HL-60/S4 (cell line): ENCODE data around the gene KCNJ16.

ENCODE experiments used
- in situ Hi-C: fragments of 300-500 bp; cut with MboI; formaldehyde crosslinking; loops from 2 replicates; pipeline ENCODE4 v1.14.3; 2022; ENCODE audit warnings: low sequenced_read_pairs

Gene KCNJ16

GRCh38 chr17:70095455-70095854 is 20.4 kb downstream of the KCNJ16 start:
- in situ Hi-C loops, result no loop called here

DNA sequence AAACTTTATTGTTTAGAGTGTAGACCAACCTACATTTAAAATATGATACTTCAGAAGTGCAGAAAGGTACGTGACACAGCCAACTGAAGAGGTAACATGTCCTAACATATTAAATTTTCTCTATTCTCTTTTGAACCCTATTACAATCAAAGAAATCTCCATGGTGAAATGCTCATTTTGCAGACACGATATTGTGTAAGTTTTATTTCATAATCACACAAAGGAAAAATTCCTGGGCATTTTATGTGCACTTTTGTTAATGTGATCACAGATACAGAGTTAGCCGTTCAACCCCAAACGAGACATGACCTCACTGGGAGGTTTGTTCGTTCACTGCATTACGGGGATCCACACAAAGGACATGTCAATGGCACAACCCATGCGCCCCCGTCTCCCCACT is 21.8 kb downstream of the KCNJ16 start:
- in situ Hi-C loops, result no loop called here

DNA sequence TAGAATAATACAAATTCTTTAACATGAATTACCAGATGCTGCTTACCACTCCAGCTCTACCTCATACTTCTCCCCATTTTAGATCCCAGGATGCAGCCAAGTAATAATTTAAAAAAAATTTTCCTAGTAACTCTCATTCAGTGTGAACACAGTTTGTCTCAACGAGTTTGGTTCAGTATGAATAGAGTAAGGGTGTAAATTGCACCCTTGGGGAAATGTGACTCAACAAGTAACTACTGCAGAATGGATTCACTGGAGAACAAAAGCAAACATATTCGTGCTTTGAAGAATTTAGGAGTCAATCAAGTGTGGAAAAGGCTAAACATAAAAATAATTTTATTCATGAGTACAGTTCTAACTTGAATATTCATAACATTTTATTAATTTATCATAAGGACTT is 23.0 kb downstream of the KCNJ16 start:
- in situ Hi-C loops, result no loop called here

DNA sequence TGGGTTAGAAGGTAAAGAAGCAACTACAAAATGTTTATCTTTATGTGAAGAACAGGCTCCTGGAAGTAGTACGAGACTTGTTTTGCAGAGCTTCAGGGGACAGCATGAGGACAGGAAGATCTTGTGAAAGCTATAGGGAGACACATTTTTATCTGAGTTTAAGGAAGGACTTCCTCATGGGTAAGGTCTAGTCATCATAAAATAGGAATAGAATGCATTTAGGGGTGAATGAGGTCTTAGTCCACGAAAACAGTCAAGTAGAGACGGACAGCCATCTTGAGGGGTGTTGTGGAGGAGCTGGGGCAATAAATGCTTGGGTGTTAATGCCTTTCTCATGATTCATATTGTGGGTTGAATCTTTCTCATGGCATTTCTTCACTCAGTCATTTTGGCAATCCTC is 24.3 kb downstream of the KCNJ16 start:
- in situ Hi-C loops, result no loop called here

DNA sequence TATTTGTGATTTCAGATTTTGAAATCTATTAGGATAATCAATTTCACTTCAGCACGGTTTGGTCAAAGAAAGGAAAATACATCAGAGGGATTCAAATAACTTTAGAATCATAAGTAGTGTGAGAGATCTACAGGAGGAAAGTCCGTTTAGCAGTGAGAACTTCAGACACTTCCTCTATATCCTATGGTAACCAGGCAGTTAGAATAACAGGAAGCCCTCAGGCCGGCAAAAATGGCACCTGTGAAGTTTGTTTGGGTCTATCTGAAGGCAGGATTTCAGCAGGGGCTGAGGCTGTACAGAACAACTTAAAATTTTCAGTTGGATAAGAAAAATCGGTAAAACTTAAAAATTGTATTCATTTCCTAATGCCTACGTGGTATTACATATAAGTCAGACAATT is 24.9 kb downstream of the KCNJ16 start:
- in situ Hi-C loops, result no loop called here

GRCh38 chr17:70100983-70101382 is 26.0 kb downstream of the KCNJ16 start:
- in situ Hi-C loops, result no loop called here

GRCh38 chr17:70102531-70102930 is 27.5 kb downstream of the KCNJ16 start:
- in situ Hi-C loops, result no loop called here

- in situ Hi-C loops, result no loop called here
Observed at GRCh38 chr17:70104791-70105523, 29.9 kb downstream of the KCNJ16 start.

GRCh38 chr17:70105641-70106040 is 30.6 kb downstream of the KCNJ16 start:
- in situ Hi-C loops, result no loop called here

DNA sequence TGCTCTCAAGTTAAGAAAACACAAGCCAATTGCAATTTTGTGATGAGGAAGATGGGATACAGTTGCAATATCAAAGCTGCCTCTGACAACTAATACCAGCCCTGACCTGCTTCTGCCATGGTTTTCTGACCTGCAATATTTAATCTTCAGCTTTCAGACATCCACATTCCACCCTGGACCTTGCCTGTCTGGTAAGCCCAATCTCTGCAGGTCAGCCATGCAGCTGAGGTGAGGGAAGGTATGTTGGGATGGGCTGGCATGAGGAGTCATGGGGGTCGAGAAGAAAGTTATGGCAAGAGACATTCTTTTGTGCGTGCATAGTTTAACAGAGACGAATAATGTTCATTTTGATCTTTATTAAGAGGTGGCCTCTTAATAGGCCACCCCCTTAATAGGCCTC is 31.5 kb downstream of the KCNJ16 start:
- in situ Hi-C loops, result no loop called here

GRCh38 chr17:70107441-70107840 is 32.4 kb downstream of the KCNJ16 start:
- in situ Hi-C loops, result no loop called here

DNA sequence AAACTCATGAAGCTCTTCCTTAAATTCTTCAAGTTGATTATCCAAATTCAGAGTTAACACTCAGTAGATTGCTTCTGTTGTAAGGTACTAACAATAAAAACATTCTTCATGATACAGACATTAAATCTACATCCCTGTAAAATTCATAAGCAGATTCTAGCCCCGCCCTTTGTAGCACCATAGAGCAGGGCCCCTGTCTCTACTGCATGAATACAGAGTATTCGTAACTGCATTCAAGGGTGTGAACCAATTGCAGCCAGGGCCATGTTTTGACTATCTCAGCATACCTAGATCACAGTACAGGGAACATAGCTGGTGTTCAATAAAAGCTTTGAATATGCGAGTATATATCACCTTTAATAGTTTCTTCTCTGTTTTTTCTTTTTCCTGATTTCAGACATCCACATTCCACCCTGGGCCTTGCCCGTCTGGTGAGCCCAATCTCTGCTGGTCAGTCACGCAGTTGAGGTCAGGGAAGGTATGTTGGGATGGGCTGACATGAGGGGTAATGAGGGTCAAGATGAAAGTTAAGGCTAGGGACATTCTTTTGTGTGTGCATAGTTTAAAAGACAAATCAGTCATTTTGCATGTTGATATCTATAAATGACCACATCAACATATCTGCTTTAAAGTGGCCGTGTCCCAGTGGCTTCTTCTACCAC is 33.0 kb downstream of the KCNJ16 start:
- in situ Hi-C loops, result no loop called here

DNA sequence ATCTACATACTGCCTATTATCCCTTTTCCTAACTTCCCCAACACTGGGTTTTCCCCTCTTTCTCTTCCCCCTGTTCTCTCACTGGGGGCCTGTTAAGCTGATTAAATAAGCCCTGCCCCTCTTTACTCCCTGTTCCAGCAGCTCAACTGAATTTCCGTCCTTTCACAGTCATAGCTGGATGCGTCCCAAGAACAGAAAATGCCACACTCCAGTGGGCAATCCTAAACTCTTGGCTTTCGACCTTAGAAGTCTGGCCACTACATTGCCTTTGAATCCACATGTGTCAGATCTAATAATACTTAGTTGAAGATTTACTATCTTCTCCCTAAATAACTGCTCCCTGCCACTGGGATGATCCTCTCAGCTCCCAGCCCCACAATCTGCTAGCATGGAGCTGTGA is 34.5 kb downstream of the KCNJ16 start:
- in situ Hi-C loops, result no loop called here

GRCh38 chr17:70110443-70110880 is 35.4 kb downstream of the KCNJ16 start:
- in situ Hi-C loops, result no loop called here

- in situ Hi-C loops, result no loop called here
Observed at GRCh38 chr17:70111201-70111600, 36.2 kb downstream of the KCNJ16 start.

DNA sequence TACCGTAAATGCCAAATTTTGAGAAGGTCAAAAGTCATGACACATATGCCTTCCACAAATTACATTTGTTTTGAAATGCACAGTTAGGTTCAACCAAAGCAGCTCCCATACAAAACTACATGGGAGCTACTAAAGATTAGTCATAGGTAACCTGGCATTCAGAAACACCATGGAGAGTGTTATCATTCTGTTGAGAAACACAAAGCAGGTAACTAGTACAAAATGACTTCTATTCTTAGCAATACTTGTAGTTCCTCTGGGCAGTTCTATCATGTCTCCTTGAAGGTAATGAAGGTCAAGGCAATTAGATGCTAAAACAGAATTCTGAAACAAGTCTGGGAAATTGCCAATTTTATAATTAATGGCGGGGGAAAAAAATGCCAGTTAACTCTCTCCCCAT is 39.4 kb downstream of the KCNJ16 start:
- in situ Hi-C loops, result no loop called here

GRCh38 chr17:70115126-70115525 is 40.1 kb downstream of the KCNJ16 start:
- in situ Hi-C loops, result no loop called here

- in situ Hi-C loops, result no loop called here
Observed at GRCh38 chr17:70116919-70117318, 41.9 kb downstream of the KCNJ16 start.

DNA sequence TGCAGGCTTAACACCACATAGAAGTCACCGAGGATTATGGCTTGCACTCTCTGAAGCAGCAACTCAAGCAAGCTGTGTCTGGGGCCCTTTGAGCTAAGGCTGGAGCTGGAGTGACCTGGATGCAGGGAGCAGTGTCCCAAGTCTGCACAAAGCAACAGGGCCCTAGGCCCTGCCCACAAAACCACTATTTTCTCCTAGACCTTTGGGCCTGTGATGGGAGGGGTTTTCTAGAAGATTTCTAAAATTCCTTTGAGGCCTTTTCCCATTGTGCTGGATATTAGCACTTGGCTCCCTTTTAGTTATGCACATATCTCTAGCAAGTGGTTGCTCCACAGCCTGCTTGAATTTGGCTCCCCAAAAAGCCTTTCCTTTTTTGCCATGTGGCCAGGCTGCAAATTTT is 44.5 kb downstream of the KCNJ16 start:
- in situ Hi-C loops, result no loop called here

DNA sequence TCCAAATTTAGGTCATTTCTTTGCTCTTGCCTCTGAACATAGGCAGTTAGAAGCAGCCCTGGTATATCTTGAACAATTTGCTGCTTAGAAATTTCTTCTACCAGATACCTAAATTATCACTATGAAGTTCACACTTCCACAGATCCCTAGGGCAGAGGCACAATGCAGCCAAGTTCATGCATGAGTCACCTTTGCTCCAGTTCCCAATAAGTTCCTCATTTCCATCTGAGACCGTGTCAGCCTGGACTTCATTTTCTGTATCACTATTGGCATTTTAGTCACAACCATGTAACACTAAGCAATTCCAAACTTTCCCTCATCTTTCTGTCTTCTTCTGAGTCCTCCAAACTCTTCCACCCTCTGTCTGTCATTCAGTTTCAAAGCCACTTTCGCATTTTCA is 45.0 kb downstream of the KCNJ16 start:
- in situ Hi-C loops, result no loop called here

- in situ Hi-C loops, result no loop called here
Observed at GRCh38 chr17:70120425-70120824, 45.4 kb downstream of the KCNJ16 start.

DNA sequence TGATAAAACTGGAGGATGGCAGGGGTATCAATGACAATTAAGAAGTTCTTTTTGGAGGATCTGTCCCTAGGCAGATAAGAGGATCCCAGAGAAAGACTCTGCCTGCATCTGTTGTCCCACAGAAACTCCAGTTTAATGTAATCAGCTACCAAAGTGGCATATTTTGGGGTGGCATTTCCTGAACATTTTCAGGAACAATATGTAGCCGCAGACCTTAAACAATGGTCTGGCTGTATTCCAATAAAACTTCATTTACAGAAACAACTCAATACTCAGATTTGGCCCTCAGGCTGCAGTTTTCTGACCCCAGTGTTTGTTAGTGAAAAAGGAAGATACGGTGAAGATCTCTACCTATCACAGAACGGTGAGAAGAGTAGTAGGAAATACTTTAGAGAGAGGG is 46.1 kb downstream of the KCNJ16 start:
- in situ Hi-C loops, result no loop called here

DNA sequence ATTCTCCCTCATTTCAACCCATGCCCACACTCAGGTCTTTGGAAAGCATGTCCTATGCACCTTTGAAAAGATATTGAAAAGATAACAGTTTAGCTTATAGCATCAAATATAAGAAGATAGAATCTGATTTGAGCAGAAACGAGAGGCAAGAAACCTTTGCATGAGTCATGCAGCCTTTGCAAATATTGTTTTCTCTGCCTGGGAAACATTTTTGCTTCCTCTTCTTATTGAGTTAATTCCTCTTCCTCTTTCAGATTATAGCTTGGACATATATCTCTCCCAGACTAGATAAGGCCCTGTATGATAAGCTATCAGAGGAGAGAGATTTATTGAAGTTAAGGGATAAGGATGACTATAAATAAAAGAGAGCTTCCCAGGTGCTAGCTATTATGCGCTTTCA is 48.2 kb downstream of the KCNJ16 start:
- in situ Hi-C loops, result no loop called here
